ENCODE data around the gene RGS14.

Gene RGS14

DNA sequence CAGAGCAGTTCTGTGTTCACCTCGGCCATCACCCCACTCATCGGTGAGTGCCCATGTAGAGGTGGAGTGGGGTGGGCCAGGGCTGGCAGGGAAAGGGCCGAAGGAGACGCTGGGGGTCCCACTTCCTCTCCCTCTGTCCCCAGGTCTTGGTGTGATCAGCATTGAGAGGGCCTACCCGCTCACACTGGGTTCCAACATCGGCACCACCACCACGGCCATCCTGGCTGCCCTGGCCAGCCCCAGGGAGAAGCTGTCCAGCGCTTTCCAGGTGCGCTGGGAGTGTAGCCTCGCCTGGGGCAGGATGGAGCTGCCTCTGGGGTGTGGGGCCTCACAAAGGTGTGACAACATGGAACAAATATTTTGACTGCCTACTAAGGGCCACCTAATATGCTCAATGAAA, 39.1 kb downstream of the RGS14 start:
- ATAC-seq, result no peak
- TF ChIP-seq CSDC2 (CRISPR knock-in tag; IDR thresholded peaks at IDR 0.05) (no peak), TSHZ2 (CRISPR knock-in tag; IDR thresholded peaks at IDR 0.05) (no peak)

- ATAC-seq, result no peak
- TF ChIP-seq TOX (CRISPR knock-in tag; IDR thresholded peaks at IDR 0.05; ENCODE audit: borderline replicate concordance) (no peak), POU6F1 (CRISPR knock-in tag; IDR thresholded peaks at IDR 0.05; ENCODE audit: borderline replicate concordance, low read depth) (no peak), ZC3H10 (CRISPR knock-in tag; IDR thresholded peaks at IDR 0.05) (no peak), CSDC2 (CRISPR knock-in tag; IDR thresholded peaks at IDR 0.05) (no peak), ZNF8 (CRISPR knock-in tag; IDR thresholded peaks at IDR 0.05) (no peak)
Observed at GRCh38 chr5:177397875-177398390, 40.2 kb downstream of the RGS14 start.

DNA sequence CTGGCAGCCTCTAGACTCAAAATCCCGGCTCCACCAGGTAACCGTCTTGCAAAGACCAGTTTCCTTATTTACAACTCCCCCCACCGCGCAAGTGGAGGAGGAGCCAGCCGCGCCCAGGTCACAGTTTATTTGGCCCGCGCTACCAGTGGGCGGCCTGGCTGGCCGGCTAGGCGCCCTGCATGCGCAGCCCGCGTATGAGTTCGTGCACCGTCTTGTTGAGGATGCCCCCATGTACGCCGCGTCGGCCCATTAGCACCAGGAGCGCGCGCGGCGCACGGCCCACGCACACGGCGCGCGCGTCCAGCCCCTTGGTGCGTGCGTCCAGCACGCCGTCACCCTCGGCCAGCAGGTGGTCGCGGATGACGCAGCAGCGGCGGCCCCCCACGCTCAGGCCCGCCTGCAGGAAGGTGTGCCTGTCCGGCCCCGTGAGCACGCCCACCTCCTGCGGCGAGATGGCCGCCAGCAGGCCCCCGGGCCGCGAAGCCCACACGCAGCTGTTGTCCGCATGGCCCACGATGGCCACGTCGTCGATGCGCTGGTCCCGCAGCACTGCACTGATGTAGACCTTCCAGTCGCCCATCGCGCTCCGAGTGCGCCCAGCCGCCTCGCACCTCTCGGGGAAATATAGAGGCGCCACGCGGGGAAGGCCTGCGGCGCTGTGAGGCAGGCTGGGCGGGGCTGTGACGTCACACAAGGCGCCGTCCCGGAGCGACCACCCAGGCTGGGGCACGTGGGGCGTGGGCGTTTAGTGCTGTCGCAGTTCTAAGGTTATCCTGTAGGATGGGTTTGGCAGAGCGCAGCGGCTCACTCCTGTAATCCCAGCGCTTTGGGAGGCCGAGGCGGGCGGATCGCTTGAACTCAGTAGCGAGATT, 42.5 kb downstream of the RGS14 start, which contains the start of gene PFN3:
TSS of gene PFN3 (minus strand) at position 665 of the 872 bp plus-strand sequence. CDS start at position 580, 85 bp downstream.
- TF ChIP-seq ZNF565 (CRISPR knock-in tag; conservative IDR thresholded peaks at IDR 0.05; ENCODE audit: low read depth), result no peak
- TF ChIP-seq CSDC2 (CRISPR knock-in tag; IDR thresholded peaks at IDR 0.05), result no peak
- no peak for TF ChIP-seq POU6F1 (CRISPR knock-in tag; IDR thresholded peaks at IDR 0.05; ENCODE audit: borderline replicate concordance, low read depth)
- TF ChIP-seq ZFP3 (CRISPR knock-in tag; IDR thresholded peaks at IDR 0.05), result no peak
- no peak for ATAC-seq

DNA sequence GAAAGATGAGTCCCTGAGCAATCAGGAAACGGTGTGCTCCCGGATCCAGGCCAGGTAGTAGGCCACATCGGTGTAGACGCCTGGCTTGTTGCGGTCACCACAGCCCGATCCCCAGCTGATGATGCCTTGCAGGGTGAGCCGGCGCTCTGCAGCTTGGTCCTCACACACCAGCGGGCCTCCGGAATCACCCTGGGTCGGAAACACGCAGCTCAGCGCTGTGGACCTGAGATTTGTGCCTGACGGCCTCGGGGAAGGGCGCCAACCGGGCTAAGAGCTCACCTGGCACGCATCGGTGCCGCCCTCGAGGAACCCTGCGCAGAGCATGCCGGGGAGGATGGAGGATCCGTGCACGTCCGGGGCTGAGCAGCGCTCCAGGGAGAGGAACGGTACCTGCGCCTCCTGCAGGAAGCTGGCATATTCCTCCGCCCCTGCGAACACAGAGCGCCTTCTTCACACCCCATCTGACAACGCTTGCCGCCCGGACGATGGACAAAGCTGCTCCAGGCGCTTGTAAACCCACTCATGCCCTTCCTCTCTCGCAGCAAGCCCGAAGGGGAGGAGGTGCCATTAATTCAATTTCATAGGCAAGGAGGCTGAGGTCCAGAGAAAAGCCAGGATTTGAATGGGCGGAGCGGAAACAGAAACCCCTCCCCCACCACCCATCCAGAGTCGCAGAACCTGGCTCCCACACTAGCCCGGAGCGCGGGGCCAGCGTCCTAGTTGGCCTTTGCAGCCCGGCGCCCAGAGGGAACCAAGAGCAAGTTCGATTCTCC, 44.7 kb downstream of the RGS14 start:
- TF ChIP-seq ZNF565 (CRISPR knock-in tag; conservative IDR thresholded peaks at IDR 0.05; ENCODE audit: low read depth), result no peak
- TF ChIP-seq ZNF8 (CRISPR knock-in tag; IDR thresholded peaks at IDR 0.05), result no peak
- TF ChIP-seq OSR1 (CRISPR knock-in tag; IDR thresholded peaks at IDR 0.05), result no peak
- TF ChIP-seq BACH2 (CRISPR knock-in tag; IDR thresholded peaks at IDR 0.05; ENCODE audit: borderline replicate concordance), result no peak
- TF ChIP-seq ISL1 (CRISPR knock-in tag; IDR thresholded peaks at IDR 0.05), result no peak
- TF ChIP-seq SNAI2 (CRISPR knock-in tag; IDR thresholded peaks at IDR 0.05), result no peak
- no peak for TF ChIP-seq CSDC2 (CRISPR knock-in tag; IDR thresholded peaks at IDR 0.05)
- TF ChIP-seq PPARA (CRISPR knock-in tag; IDR thresholded peaks at IDR 0.05; ENCODE audit: borderline replicate concordance), result no peak
- no peak for TF ChIP-seq ESRRG (CRISPR knock-in tag; IDR thresholded peaks at IDR 0.05)
- TF ChIP-seq ZC3H10 (CRISPR knock-in tag; IDR thresholded peaks at IDR 0.05), result no peak
- no peak for TF ChIP-seq PATZ1 (CRISPR knock-in tag; IDR thresholded peaks at IDR 0.05; ENCODE audit: borderline replicate concordance)
- TF ChIP-seq ARNTL (CRISPR knock-in tag; IDR thresholded peaks at IDR 0.05; ENCODE audit: borderline replicate concordance, low read depth), result no peak
- TF ChIP-seq ZFP30 (CRISPR knock-in tag; IDR thresholded peaks at IDR 0.05), result no peak
- TF ChIP-seq ZNF70 (CRISPR knock-in tag; IDR thresholded peaks at IDR 0.05), result no peak
- no peak for TF ChIP-seq POU6F1 (CRISPR knock-in tag; IDR thresholded peaks at IDR 0.05; ENCODE audit: borderline replicate concordance, low read depth)
- TF ChIP-seq, protein P1, sequence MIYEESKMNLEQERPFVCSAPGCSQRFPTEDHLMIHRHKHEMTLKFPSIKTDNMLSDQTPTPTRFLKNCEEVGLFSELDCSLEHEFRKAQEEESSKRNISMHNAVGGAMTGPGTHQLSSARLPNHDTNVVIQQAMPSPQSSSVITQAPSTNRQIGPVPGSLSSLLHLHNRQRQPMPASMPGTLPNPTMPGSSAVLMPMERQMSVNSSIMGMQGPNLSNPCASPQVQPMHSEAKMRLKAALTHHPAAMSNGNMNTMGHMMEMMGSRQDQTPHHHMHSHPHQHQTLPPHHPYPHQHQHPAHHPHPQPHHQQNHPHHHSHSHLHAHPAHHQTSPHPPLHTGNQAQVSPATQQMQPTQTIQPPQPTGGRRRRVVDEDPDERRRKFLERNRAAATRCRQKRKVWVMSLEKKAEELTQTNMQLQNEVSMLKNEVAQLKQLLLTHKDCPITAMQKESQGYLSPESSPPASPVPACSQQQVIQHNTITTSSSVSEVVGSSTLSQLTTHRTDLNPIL (CRISPR knock-in tag; IDR thresholded peaks at IDR 0.05; ENCODE audit: low read depth), result no peak
- no peak for TF ChIP-seq RARB (CRISPR knock-in tag; IDR thresholded peaks at IDR 0.05)
- peak; percentile 44 for ATAC-seq
